Measurements from ENCODE around the gene TNFAIP8L3.

GRCh38 chr15:51139091-51139490 lies 44.4 kb upstream of the TNFAIP8L3 start:
- TF ChIP-seq, protein P1, sequence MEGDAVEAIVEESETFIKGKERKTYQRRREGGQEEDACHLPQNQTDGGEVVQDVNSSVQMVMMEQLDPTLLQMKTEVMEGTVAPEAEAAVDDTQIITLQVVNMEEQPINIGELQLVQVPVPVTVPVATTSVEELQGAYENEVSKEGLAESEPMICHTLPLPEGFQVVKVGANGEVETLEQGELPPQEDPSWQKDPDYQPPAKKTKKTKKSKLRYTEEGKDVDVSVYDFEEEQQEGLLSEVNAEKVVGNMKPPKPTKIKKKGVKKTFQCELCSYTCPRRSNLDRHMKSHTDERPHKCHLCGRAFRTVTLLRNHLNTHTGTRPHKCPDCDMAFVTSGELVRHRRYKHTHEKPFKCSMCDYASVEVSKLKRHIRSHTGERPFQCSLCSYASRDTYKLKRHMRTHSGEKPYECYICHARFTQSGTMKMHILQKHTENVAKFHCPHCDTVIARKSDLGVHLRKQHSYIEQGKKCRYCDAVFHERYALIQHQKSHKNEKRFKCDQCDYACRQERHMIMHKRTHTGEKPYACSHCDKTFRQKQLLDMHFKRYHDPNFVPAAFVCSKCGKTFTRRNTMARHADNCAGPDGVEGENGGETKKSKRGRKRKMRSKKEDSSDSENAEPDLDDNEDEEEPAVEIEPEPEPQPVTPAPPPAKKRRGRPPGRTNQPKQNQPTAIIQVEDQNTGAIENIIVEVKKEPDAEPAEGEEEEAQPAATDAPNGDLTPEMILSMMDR (IDR thresholded peaks at IDR 0.05 in 4 of 5, conservative IDR thresholded peaks at IDR 0.05 in 1 of 5), result no peak
- no peak for TF ChIP-seq POLR2A (IDR thresholded peaks at IDR 0.05)
